CD4-positive, alpha-beta T cell treated with Interferon alpha-2 for 1 hour (primary cell): ENCODE results near the gene MNT.

ENCODE experiments used
- DNase-seq, 2 donors: peaks; one replicate each; pipeline ENCODE4 v3.0.0-alpha.2; 2020 to 2022

Gene MNT

GRCh38 chr17:2415081-2415480 lies 14.2 kb upstream of the MNT start:
- no peak for DNase-seq

DNA sequence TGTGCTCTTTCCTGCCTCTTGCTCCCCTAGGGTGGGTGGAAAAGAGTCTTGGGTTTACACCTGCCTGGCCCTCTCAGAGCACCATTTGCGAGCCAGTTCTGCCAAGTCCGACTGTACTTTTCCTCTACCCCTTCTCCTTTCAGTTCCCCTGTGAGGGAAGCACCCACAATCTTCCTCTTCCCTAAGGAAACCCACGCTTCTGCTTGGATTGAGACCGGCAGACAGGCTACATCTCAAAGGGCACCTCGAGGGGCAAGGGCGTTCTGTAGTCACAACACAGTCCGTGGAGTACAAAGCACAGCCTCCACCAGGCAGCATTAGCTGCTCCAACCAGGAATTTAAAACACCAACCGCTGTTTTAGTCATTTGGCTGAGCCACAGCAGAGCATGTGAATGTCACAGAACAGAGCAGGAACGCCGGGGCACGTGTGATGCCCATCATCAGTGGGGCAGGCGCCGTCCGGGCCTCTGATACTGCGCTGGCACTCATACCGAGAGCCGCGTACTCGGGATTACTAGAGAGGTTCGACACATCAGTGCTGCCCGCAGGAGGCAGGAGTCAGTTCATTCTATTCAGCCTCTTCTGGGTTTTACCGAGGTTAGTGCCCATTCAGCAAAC lies 13.7 kb upstream of the MNT start:
- no peak for DNase-seq

GRCh38 chr17:2412561-2413021 lies 11.7 kb upstream of the MNT start:
- no peak for DNase-seq

DNA sequence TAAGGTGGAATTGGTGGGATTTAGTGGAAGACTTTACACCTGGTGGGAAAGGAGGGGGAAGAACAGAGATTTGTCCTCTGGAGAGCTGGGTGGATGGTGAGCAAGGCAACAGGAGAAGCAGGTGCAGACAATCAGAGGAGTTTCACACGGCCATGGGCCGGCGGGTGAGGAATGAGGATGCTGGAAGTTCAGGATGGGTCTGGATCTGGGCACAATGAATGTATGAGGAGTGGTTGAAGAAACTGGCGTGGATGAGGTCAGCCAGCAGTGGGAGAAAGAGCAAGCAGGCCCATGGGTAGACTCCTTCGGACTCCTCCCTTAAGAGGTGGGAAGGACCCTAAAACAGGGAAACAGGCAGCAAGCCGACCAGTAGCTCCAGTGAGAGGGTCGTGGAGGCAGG lies 10.1 kb upstream of the MNT start:
- DNase-seq: no peak

DNA sequence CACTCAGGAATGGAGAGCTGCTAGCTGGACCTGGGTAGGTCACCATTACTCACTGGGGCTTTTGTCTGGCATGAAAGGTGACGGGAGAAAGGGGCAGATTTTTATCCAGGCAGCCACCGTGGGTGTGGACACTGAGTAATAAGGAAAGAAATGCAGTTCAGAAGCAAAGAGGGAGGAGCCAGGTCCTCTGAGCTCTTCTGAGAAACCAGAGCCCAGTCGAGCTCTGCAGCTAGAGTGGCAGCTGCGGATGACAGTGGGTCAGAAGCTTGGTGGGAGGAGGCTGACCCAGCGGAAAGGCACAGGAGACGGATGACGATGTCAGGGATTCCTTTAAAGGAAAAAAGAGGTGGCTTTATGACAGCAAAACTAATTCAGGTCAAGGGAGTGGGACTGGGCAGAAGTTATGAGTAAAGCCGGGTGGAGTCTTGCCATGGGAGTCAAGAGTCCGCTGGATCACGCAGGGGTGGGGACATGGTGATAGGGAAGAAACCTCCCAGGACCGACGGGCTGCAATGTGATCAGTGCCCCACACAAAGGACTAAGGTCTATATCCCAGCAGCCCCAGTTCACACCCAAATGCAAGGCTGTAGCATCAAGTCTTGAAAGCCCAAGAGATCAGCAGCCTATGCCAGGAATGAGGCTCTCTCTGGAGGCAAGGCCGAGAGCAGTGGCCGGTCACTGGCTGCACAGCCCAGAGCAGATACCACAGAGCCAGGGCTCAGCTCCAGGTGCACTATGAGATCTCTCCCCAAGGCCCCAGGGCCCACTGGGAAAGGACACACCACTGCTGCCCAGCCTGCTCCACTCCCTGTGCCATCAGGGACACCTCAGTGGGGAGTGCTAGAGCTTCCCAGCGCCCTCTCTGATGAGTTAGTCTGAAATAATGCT lies 6.3 kb upstream of the MNT start:
- no peak for DNase-seq

GRCh38 chr17:2406271-2406902 lies 5.5 kb upstream of the MNT start:
- no peak for DNase-seq

DNA sequence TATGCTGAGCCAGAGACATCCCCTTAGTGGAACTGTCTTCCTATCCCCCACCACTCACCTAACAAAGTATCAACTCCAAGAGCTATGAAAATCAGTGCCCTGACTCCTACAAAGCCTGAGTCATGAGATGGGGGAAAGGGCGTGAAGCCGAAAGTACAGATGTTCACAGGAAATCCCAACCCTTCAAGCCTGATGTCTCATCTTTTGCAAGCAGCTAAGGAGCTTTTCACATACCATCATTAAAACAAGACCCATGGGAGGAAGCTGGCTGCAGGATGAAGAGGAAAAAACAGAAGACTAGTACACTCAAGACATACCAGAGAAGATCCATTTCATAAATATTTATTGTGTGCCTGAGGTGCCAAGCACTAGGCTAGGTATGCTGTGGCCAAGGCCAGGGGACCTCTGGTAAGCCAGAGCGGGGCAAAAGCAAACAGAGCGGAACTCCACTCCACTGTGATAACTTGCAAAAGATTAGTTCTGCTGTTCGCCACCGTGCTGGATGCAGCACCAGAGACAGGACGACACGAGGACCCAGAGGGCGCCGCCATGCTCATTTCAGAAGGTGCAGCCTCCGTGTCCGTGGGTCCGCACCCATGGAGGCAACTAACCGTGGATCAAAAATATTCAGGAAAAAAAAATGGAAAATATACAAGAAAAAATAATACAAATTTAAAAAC lies 4.5 kb upstream of the MNT start:
- no peak for DNase-seq

GRCh38 chr17:2403044-2403443 lies 2.2 kb upstream of the MNT start:
- no peak for DNase-seq

- DNase-seq: no peak
These were observed 1.7 kb upstream of the MNT start for GRCh38 chr17:2402544-2402943.

DNA sequence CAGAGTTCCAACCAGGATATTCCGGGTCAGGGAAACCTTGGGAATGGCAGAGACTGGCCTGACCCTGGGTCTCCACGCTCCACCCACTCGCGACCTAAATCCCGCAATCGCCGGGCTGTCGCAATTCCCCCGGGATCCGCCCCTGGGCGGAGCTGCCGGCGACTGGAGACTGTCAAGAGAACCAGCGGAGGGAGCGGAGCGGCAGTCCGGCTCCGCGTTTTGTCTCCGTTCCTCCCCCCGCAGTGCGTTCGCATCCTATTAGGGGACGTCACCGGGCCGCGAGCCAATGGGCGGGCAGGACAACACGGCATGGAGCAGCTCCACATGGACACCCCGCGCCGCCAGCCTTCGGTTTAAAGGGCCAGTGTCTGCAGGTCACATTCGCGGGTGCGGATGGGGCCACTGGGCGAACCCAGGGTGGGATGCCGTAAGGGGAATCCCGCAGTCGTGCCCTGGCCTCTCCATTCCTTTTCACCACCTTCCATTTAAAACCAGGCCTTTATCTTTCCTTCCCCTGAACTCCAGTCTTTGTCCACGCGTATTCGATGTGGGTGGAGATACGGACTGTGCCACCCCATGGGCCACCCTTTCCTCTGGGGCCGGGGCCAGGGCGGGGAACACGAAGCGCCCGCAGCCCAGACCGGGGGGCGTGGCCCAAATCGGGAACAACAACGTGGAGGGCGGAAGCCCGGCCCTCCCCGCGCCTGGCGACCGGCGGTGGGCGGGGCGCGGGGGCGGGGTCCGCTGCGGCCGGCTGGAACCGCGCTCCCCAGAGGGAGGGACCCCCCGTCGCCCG lies 764 bp upstream of the MNT start:
- DNase-seq: peak; percentile 99

GRCh38 chr17:2400474-2400866 lies 390 bp downstream of the MNT start:
- DNase-seq: peak; percentile 44 to 54

DNA sequence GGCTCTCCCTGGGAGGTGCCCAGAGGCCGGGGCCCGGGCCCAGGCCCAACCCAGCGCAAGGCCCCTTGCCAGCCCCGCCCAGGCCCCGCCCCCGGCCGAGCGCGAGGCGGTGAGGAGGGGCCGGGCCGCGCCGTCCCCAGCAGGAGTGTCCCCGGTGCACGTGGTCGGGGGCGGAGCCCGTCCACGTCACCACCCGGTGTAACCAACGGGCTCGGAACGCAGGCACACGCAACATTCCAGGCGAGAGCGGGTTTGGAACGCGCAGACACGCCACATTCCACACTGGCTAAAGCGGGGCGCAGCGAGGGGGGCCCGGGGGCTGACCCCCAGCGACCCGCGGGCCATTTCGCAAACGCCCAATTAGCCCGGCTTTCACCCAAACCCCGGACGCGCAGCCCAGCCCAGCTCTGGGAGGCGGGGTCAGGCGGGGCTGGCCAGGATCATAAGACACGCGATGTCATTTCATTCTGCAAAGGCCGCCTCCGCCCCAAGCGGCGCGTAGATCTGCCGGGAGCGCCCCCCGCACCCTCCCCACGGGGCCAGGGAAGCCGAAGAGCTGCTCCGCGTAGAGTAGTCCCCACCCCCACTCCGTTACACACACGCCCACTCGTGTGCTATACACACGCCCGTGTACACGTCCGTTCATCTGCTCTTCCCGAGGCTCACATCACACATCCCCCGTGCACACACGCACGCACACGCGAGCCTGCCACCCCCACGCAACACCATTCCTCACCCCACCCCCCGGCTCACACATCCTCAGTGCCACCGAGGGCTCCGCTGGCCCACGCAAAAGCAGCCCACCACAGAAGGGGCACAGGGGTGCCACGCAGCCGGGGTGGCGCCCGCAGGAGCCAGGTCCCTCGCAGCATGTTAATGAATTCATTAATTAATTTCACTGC lies 1.0 kb downstream of the MNT start:
- DNase-seq: peak; percentile 93 to 95

DNA sequence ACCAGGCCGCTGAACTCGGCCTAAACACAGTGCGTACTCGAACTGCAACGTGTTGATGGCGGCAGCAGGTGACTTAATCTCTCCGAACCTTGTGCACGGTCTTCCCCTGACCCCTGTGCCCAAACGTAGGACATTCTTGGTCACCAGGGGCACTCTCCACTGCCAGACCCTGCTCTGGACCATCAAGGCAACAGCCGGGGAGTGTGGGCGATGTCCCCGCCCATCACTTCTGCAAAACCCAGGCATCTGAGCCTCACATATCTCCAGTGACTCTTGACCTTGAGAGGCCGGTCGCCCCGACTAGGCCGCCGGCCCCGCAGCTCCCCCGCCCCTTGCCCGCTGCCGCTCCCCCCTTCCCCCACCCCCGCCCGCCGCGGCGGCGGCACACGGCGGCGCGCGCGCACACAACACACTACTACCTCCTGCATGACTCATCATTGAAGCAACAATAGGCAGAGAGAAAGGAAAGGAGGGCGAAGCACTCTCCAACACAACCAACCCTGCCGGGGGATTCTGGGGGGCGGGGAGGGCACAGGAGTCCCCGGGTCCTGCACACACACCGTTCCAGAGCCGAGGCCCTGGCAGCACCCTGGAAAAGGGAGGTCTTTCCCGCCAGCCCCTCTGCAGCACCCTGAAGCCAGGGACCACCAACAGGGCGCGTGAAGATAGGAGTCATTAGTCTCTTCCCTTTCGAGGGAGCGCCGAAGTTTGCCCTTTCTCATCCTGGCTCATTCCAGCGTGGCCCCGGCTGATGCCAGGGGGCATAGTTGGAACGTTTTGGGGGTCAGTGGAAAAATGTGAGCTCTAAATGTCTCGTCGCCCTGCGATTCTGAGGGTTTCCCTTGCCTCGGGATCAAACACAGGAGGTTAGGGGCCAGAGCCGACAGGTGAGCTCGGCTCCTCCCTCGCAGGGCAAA lies 1.9 kb downstream of the MNT start:
- peak; percentile 63 to 68 for DNase-seq

- DNase-seq: no peak
These were observed 2.7 kb downstream of the MNT start for GRCh38 chr17:2398182-2398581.

- no peak for DNase-seq
These were observed 3.4 kb downstream of the MNT start for GRCh38 chr17:2397247-2398171.

- peak; percentile 64 to 85 for DNase-seq
These were observed 4.2 kb downstream of the MNT start for GRCh38 chr17:2396568-2397246.

- no peak for DNase-seq
These were observed 4.7 kb downstream of the MNT start for GRCh38 chr17:2396192-2396567.
